Inferior parietal cortex (tissue), 1 donor: ENCODE data around the gene RP9.

ENCODE experiments used
- DNase-seq: peaks from one replicate; pipeline ENCODE4 v3.0.0-alpha.2; 2016; ENCODE audit errors: extremely low spot score

RP9 gene

GRCh38 chr7:33062782-33063443 is 46.3 kb downstream of the RP9 start:
- DNase-seq = peak; percentile 96

DNA sequence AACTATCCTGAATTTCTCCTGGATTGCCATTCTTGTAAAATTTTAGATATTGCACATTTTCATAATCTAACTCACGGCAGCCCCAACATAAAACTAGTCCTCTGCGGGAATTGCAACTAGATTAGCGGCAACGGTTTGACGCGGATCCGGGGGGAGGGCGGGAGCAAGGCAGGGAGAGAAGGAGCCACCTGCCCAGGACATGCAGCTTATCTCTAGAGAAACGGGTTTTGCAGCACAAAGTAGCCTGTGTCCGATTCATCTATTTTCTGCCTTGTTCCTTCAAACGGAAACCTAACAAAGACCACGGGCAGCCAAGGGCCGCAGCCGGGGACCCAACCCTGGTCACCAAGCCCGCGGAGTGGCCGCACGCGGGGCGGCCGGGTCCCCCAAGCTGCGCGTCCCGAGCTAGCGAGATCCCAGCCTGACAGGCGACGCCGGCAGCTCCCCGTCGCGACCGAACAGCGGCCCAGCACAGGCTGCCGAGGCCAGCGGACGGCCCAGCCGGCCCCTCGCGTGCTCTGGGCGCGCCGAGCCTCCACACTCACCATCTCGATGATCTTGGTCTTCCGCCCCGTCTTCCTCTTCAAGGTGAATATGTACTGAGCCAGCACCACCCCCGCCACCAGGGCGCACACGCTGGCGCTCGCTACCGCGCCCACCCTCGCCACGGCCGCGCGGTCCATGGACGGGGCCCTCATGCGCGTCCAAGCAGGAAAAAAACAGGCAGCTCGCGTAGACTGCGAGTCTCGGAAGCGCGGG is 47.0 kb downstream of the RP9 start, which contains the start of gene NT5C3A:
Gene NT5C3A (minus strand): TSS at position 754 of the 759 bp plus-strand sequence. CDS start 71 bp downstream, at position 683.
- peak; percentile 40 for DNase-seq

DNA sequence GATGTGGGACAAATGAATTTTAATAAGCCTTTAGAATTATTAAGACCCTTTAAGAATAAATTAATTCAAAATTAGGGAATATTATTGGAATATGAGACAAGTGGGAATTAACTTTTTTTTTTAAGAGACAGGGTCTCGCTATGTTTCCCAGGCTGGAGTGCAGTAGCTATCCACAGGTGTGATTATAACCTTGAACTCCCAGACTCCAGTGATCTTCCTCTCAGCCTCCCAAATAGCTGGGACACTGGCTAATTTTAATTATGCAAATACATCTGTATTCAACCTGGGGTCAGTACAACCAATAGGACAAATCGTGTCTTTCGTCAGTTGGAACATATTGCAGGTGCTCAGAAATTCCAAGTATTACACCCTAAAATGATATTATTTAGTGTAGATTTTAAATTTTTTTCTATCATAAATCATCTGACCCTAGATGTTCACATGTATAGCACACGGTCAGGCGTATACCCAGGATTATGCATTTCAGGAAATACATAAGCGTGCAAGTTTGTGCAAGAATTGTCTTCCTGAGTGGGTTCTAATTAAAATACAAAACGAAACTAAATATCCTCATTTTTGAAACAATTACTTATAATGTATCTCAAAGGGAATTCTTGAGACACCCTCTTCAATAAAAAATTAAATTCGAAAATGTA is 47.8 kb downstream of the RP9 start:
- no peak for DNase-seq

DNA sequence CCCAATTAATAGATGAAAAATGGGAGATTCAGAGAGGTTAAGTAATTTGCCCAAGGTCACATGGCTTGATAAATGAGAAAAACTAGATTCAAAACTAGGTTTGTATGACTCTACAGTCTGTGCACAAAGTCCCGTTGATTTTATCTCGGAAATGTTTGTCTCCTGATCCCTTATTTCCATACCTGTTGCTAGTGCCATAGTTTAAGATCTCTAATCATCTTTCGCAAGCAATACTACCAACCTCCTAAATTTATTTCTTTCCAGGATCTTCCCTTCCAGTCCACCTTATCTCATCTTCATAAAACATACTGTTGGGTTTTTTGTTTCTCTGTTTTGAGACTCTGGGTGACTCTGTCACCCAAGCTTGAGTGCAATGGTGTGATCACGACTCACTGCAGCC is 49.6 kb downstream of the RP9 start:
- no peak for DNase-seq

- DNase-seq = no peak
Observed at GRCh38 chr7:33055158-33055557, 54.0 kb downstream of the RP9 start.

GRCh38 chr7:33054261-33054964 is 54.8 kb downstream of the RP9 start:
- no peak for DNase-seq

- DNase-seq = no peak
Observed at GRCh38 chr7:33053721-33054120, 55.5 kb downstream of the RP9 start.

GRCh38 chr7:33050535-33051318 is 58.5 kb downstream of the RP9 start:
- DNase-seq = peak; percentile 70

DNA sequence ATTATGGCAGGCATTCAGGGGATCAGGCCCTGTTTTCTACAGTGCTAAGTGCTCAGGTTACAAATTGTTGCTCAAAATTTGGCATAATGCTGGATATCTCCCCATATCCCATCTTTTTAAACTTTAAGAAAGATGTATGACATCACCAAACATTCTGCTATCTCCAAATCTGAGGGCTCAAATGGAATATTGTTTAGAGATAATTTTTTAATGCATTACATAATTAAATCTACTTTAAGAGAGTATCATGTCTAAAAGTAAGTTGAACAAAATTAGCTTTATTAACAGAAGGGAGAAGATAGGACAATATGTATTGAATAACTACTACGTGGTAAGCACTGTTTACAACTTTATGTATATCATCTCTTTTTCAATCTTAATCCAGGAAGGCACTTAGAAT is 60.5 kb downstream of the RP9 start:
- DNase-seq = no peak

DNA sequence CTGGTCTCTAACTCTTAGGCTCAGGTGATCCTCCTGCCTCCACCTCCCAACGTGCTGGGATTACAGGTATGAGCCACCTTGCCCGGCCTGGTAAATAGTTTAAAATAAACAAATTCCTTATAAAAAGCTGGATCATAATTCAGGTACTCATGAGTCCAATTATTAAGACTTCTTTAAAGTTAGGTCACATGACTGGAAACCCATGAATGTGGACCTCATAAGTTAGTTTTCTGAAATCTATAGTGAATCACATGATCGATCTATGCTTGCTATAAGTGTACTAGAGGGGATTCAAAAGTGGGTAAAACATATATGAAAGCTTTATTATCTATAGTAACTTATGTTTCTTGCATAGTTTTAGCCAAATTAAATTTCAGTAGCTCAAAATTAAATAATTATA is 60.9 kb downstream of the RP9 start:
- no peak for DNase-seq

DNA sequence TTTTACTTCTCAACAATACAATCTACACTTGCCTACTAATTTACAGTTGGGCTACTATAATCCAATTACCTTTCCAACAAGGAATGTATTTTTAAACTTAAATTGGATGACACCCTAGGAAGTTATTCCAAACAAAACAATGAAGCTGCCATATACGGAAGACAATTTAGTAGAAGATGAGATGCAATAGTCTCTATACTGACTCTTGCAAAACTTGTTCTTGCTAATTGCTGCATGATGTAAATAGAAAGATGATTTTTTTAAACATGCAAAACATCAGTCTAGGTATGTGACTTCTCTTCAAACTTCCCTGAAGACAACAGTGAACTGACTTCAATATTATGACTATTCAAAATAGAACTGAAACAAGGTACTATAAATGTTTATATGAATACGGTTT is 64.2 kb downstream of the RP9 start:
- DNase-seq = no peak
